SK-N-SH (cell line): ENCODE results near the gene SYCE1L. TPM values are rescaled to one million over a fixed set of nuclear protein-coding genes. Genes with fewer than 3 reads are reported as not detected.

Experiments
- CTCF ChIA-PET: fragments of 300-600, 350-600 bp; formaldehyde crosslinking; extraction: SDS; loops from one replicate; lab custom pipeline; 2021; lab: Yijun Ruan, JAX
- POLR2A ChIA-PET: fragments of 350-600 bp; sonication (Branson Sonifier 250); formaldehyde crosslinking; extraction: SDS; loops from one replicate; lab custom pipeline; 2020; ENCODE audit warnings: antibody characterized with exemption, inconsistent platforms; lab: Yijun Ruan, JAX
- DNase-seq: peaks from one replicate; pipeline ENCODE4 v3.0.0; 2012
- H2AFZ ChIP-seq: fragments of 200-600 bp; sonication (generic); 2 replicates; pipeline ENCODE4 v1.8.1; 2016; ENCODE audit warnings: antibody characterized with exemption, mild to moderate bottlenecking, low read depth
- H3F3A ChIP-seq: fragments of 200-600 bp; sonication (generic); replicated peaks from 2 replicates; pipeline ENCODE3; 2016; ENCODE audit warnings: antibody characterized with exemption, mild to moderate bottlenecking; ENCODE audit not compliant: insufficient read depth
- H3K27ac ChIP-seq, 2 experiments: fragments of 200-500 bp in 1 of 2; fragments of 200-600 bp in 1 of 2; sonication (Bioruptor generic) in 1 of 2; sonication (generic), shearing (Covaris generic) in 1 of 2; 2 replicates each; pipeline versions ENCODE4 v1.5.1 to v1.6.1; 2014 to 2016; ENCODE audit warnings: low read depth in 2 of 2, inconsistent platforms in 1 of 2, low read length in 1 of 2, mild to moderate bottlenecking in 1 of 2, mixed read lengths in 1 of 2
- H3K27me3 ChIP-seq: fragments of 200-600 bp; sonication (generic), shearing (Covaris generic); 2 replicates; pipeline ENCODE4 v1.6.1; 2016; ENCODE audit warnings: mixed run types; ENCODE audit not compliant: insufficient read depth
- H3K36me3 ChIP-seq, 2 experiments: fragments of 200-500 bp in 1 of 2; fragments of 200-600 bp in 1 of 2; sonication (Bioruptor generic) in 1 of 2; sonication (generic) in 1 of 2; replicated peaks in 1 of 2; 2 replicates each; pipeline versions ENCODE3 to v1.5.1; 2014 to 2016; ENCODE audit warnings: low read length in 1 of 2, mild to moderate bottlenecking in 1 of 2; ENCODE audit not compliant: insufficient read depth in 2 of 2, control insufficient read depth in 1 of 2
- H3K4me1 ChIP-seq, 2 experiments: fragments of 200-500 bp in 1 of 2; fragments of 200-600 bp in 1 of 2; sonication (Bioruptor generic) in 1 of 2; sonication (generic), shearing (Covaris generic) in 1 of 2; 2 replicates each; pipeline versions ENCODE4 v1.5.1 to v1.6.1; 2014 to 2016; ENCODE audit warnings: low read depth in 1 of 2, low read length in 1 of 2, mixed run types in 1 of 2; ENCODE audit not compliant: insufficient read depth in 2 of 2, control insufficient read depth in 1 of 2
- H3K4me2 ChIP-seq: fragments of 200-600 bp; sonication (generic), shearing (Covaris generic); 2 replicates; pipeline ENCODE4 v1.6.1; 2017; ENCODE audit warnings: mixed run types
- H3K4me3 ChIP-seq, 2 experiments: fragments of 200-500 bp in 1 of 2; fragments of 200-600 bp in 1 of 2; sonication (Bioruptor generic) in 1 of 2; sonication (generic), shearing (Covaris generic) in 1 of 2; 2 replicates each; pipeline versions ENCODE4 v1.5.1 to v1.8.1; 2014 to 2016; ENCODE audit warnings: low read depth in 2 of 2, inconsistent platforms in 1 of 2, low read length in 1 of 2, mild to moderate bottlenecking in 1 of 2, mixed read lengths in 1 of 2, moderate library complexity in 1 of 2
- H3K79me2 ChIP-seq: fragments of 200-600 bp; sonication (generic); 2 replicates; pipeline ENCODE4 v1.8.1; 2017; ENCODE audit warnings: mild to moderate bottlenecking; ENCODE audit not compliant: insufficient read depth
- H3K9ac ChIP-seq: fragments of 200-600 bp; sonication (generic); 2 replicates; pipeline ENCODE4 v1.6.1; 2017; ENCODE audit warnings: mixed run types
- H3K9me2 ChIP-seq: fragments of 200-600 bp; sonication (generic); 2 replicates; pipeline ENCODE4 v1.6.1; 2017; ENCODE audit warnings: mixed run types
- H3K9me3 ChIP-seq: fragments of 200-600 bp; sonication (generic); 2 replicates; pipeline ENCODE4 v1.6.1; 2017; ENCODE audit warnings: mixed run types, mild to moderate bottlenecking, moderate library complexity
- H4K20me1 ChIP-seq: fragments of 200-600 bp; sonication (generic); 2 replicates; pipeline ENCODE4 v1.6.1; 2017; ENCODE audit warnings: mild to moderate bottlenecking, mixed run types; ENCODE audit not compliant: insufficient read depth
- EZH2phosphoT487 ChIP-seq: fragments of 200-600 bp; sonication (generic); IDR thresholded peaks from 2 replicates; pipeline ENCODE4 v1.6.1; 2017; ENCODE audit warnings: low read depth, mixed run types, mild to moderate bottlenecking, antibody characterized with exemption, moderate library complexity, borderline replicate concordance
- FOXJ3 ChIP-seq: sonication (generic); formaldehyde crosslinking; IDR thresholded peaks from 2 replicates; pipeline ENCODE4 v1.5.1; 2020; ENCODE audit warnings: mild to moderate bottlenecking, missing genetic modification reagents
- FOXM1 ChIP-seq: IDR thresholded peaks from 2 replicates; pipeline ENCODE4 v1.4.0; 2012; ENCODE audit warnings: low read depth, mild to moderate bottlenecking
- GATA2 ChIP-seq: sonication (generic); formaldehyde crosslinking; IDR thresholded peaks from 2 replicates; pipeline ENCODE4 v1.5.0; 2020; ENCODE audit warnings: mild to moderate bottlenecking, missing genetic modification reagents
- MEF2A ChIP-seq: IDR thresholded peaks from 2 replicates; pipeline ENCODE4 v1.4.0; 2012; ENCODE audit warnings: low read depth, borderline replicate concordance
- NFIC ChIP-seq: IDR thresholded peaks from 2 replicates; pipeline ENCODE4 v1.4.0; 2012; ENCODE audit warnings: borderline replicate concordance
- NRF1 ChIP-seq: IDR thresholded peaks from 2 replicates; pipeline ENCODE4 v1.6.1; 2012; ENCODE audit warnings: low read depth, mild to moderate bottlenecking, low read length
- PBX3 ChIP-seq: IDR thresholded peaks from 2 replicates; pipeline ENCODE4; 2012
- POLR2AphosphoS5 ChIP-seq: IDR thresholded peaks from 2 replicates; pipeline ENCODE4 v1.6.1; 2012; ENCODE audit warnings: low read depth, low read length
- RAD21 ChIP-seq: IDR thresholded peaks from 2 replicates; pipeline ENCODE4 v1.6.1; 2012; ENCODE audit warnings: mild to moderate bottlenecking, low read length
- RCOR1 ChIP-seq: fragments of 150-350 bp; IDR thresholded peaks from 2 replicates; pipeline ENCODE4 v1.6.1; 2017; ENCODE audit warnings: antibody characterized with exemption, low read length
- RFX5 ChIP-seq: IDR thresholded peaks from 2 replicates; pipeline ENCODE4 v1.6.1; 2012; ENCODE audit warnings: mild to moderate bottlenecking, improper control_type of control experiment, low read length
- SMC3 ChIP-seq: IDR thresholded peaks from 2 replicates; pipeline ENCODE4 v1.6.1; 2012; ENCODE audit warnings: low read depth, low read length, improper control_type of control experiment
- TCF12 ChIP-seq: IDR thresholded peaks from 2 replicates; pipeline ENCODE4 v1.4.0; 2012
- TEAD4 ChIP-seq: IDR thresholded peaks from 2 replicates; pipeline ENCODE4 v1.4.0; 2012; ENCODE audit warnings: mild to moderate bottlenecking, borderline replicate concordance; ENCODE audit not compliant: insufficient read depth
- YY1 ChIP-seq: IDR thresholded peaks from 2 replicates; pipeline ENCODE4 v1.4.0; 2012; ENCODE audit warnings: low read depth, mild to moderate bottlenecking
- WGBS: methylation state at CpG from one replicate; pipeline ENCODE4 v1.1.6; 2017; ENCODE audit warnings: low lambda C conversion rate; 5-methylcytosine and 5-hydroxymethylcytosine counted together
- polyA plus RNA-seq, 3 experiments: library from polyadenylated mRNA; depleted of rRNA; stranded (reverse); fragments of >200 nt; gene quantifications; 2 replicates each; pipeline ENCODE4 v1.2.3, GENCODE V29; 2012
- TF ChIP-seq, protein P1 (sequence below): fragments of 150-350 bp; IDR thresholded peaks from 2 replicates; pipeline ENCODE4 v1.6.1; 2016; ENCODE audit warnings: mild to moderate bottlenecking, low read depth, low read length
- TF ChIP-seq, protein P2 (sequence below): fragments of 150-350 bp; IDR thresholded peaks from 2 replicates; pipeline ENCODE4 v1.6.1; 2017; ENCODE audit warnings: antibody characterized with exemption, low read length, low read depth, borderline replicate concordance
- TF ChIP-seq, protein P3 (sequence below): IDR thresholded peaks from 2 replicates; pipeline ENCODE4 v1.4.0; 2012; ENCODE audit warnings: low read depth, borderline replicate concordance

Gene SYCE1L
- polyA plus RNA-seq, 1 of the 3 experiments (the other 2 are of a cell fraction): 3.5 TPM

- Histone ChIP-seq H3K4me1 (no peaks in the 10 kb centered on the region; a peak in 1 of 4 replicates), H3K4me2 (no peak overlapping the region), H3K9me3 (no peaks in the 10 kb centered on the region), H3K27ac (no peak overlapping the region), H3K36me3 (no peaks in the 10 kb centered on the region), H3K9me2 (no peaks in the 10 kb centered on the region), H3K79me2 (no peaks in the 10 kb centered on the region), H4K20me1 (no peaks in the 10 kb centered on the region), H2AFZ (no peak overlapping the region), H3K4me3 (no peak overlapping the region), H3K9ac (no peak overlapping the region), H3F3A (no peaks in the 10 kb centered on the region), H3K27me3 (no peaks in the 10 kb centered on the region)
- CTCF ChIA-PET: interaction anchor here (0.7 to 8.8 kb wide), 9 partner anchors 11 to 740 kb away, joined by 3 to 317 read pairs (median 4); no protein-coding TSS in a partner anchor
- no peak for DNase-seq
- POLR2A ChIA-PET: no interaction called here
- TF ChIP-seq TEAD4 (no peak), RCOR1 (no peak), PBX3 (no peak), FOXJ3 (no peak), NFIC (no peak), GATA2 (no peak), EZH2phosphoT487 (no peak)
- TF ChIP-seq, protein P1, sequence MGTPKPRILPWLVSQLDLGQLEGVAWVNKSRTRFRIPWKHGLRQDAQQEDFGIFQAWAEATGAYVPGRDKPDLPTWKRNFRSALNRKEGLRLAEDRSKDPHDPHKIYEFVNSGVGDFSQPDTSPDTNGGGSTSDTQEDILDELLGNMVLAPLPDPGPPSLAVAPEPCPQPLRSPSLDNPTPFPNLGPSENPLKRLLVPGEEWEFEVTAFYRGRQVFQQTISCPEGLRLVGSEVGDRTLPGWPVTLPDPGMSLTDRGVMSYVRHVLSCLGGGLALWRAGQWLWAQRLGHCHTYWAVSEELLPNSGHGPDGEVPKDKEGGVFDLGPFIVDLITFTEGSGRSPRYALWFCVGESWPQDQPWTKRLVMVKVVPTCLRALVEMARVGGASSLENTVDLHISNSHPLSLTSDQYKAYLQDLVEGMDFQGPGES: no peak
- WGBS: 40% methylated on average over 11 of the region's 11 CpGs
These were observed 35.4 kb downstream of the SYCE1L start for GRCh38 chr16:77234611-77235010.

GRCh38 chr16:77236063-77236511, 36.9 kb downstream of the SYCE1L start:
- ChIA-PET POLR2A (no interaction called here), CTCF (interaction anchor here (0.6 to 8.8 kb wide), 41 partner anchors 8 to 864 kb away, joined by 3 to 317 read pairs (median 4); partner anchors contain the start of gene WWOX)
- 0% methylated on average over 9 of the region's 21 CpGs for WGBS
- H3K27ac ChIP-seq: no peak overlapping the region
- no peaks in the 10 kb centered on the region for H3K9me3 ChIP-seq
- no peaks in the 10 kb centered on the region for H3K79me2 ChIP-seq
- no peaks in the 10 kb centered on the region for H4K20me1 ChIP-seq
- H3K36me3 ChIP-seq: no peaks in the 10 kb centered on the region
- peak overlapping the region; percentile 21 to 47; a peak in 2 of 4 replicates for H3K4me3 ChIP-seq
- no peaks in the 10 kb centered on the region for H3K9me2 ChIP-seq
- H2AFZ ChIP-seq: peak overlapping the region; percentile 89
- no peaks in the 10 kb centered on the region for H3F3A ChIP-seq
- H3K4me1 ChIP-seq: no peaks in the 10 kb centered on the region; a peak in 1 of 4 replicates
- no peak overlapping the region for H3K9ac ChIP-seq
- no peaks in the 10 kb centered on the region for H3K27me3 ChIP-seq
- peak; percentile 82 for DNase-seq
- H3K4me2 ChIP-seq: peak overlapping the region; percentile 80; the same call in 1 of the 2 replicates
- TF ChIP-seq RCOR1 (peak; percentile 51; the same call in 1 of the 2 replicates), PBX3 (no peak), TEAD4 (no peak), RAD21 (peak; percentile 100), SMC3 (peak; percentile 100), TCF12 (no peak), NRF1 (peak; percentile 33; the same call in 1 of the 2 replicates), RFX5 (0 out of 2 replicates have a peak, but pooled peaks have one; percentile 16), FOXM1 (0 out of 2 replicates have a peak, but pooled peaks have one; percentile 25), YY1 (0 out of 2 replicates have a peak, but pooled peaks have one; percentile 23), MEF2A (no peak), POLR2AphosphoS5 (no peak)
- TF ChIP-seq, protein P2, sequence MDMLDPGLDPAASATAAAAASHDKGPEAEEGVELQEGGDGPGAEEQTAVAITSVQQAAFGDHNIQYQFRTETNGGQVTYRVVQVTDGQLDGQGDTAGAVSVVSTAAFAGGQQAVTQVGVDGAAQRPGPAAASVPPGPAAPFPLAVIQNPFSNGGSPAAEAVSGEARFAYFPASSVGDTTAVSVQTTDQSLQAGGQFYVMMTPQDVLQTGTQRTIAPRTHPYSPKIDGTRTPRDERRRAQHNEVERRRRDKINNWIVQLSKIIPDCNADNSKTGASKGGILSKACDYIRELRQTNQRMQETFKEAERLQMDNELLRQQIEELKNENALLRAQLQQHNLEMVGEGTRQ: no peak
- TF ChIP-seq, protein P3, sequence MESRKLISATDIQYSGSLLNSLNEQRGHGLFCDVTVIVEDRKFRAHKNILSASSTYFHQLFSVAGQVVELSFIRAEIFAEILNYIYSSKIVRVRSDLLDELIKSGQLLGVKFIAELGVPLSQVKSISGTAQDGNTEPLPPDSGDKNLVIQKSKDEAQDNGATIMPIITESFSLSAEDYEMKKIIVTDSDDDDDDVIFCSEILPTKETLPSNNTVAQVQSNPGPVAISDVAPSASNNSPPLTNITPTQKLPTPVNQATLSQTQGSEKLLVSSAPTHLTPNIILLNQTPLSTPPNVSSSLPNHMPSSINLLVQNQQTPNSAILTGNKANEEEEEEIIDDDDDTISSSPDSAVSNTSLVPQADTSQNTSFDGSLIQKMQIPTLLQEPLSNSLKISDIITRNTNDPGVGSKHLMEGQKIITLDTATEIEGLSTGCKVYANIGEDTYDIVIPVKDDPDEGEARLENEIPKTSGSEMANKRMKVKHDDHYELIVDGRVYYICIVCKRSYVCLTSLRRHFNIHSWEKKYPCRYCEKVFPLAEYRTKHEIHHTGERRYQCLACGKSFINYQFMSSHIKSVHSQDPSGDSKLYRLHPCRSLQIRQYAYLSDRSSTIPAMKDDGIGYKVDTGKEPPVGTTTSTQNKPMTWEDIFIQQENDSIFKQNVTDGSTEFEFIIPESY: no peak
